ENCODE results near the gene ADGRB2. TPM values are rescaled to one million over a fixed set of nuclear protein-coding genes. Genes with fewer than 3 reads are reported as not detected.

The ADGRB2 gene
- total RNA-seq, 1 experiment from 2014 or later = 2.9 TPM

- peaks cover 4% of the 10 kb centered on the region for H3K36me3 Mint-ChIP-seq (ENCODE audit: insufficient read depth, unreplicated experiment)
- no peak for DNase-seq
- intact Hi-C loops (cut with micrococcal nuclease; ENCODE audit: unreplicated experiment) = no loop called here
- H3K4me1 Mint-ChIP-seq (ENCODE audit: low read depth, unreplicated experiment) = peaks cover 8% of the 10 kb centered on the region
- H3K27ac Mint-ChIP-seq (ENCODE audit: unreplicated experiment) = no peak overlapping the region
- peaks cover 74% of the 10 kb centered on the region for H3K27me3 Mint-ChIP-seq (ENCODE audit: unreplicated experiment)
- CTCF ChIA-PET = no interaction called here
- no TSS peak for BruUV-seq (replicated peaks)
- H3K4me3 Mint-ChIP-seq (ENCODE audit: low read depth, unreplicated experiment) = no peak overlapping the region
- TF ChIP-seq, protein P1, sequence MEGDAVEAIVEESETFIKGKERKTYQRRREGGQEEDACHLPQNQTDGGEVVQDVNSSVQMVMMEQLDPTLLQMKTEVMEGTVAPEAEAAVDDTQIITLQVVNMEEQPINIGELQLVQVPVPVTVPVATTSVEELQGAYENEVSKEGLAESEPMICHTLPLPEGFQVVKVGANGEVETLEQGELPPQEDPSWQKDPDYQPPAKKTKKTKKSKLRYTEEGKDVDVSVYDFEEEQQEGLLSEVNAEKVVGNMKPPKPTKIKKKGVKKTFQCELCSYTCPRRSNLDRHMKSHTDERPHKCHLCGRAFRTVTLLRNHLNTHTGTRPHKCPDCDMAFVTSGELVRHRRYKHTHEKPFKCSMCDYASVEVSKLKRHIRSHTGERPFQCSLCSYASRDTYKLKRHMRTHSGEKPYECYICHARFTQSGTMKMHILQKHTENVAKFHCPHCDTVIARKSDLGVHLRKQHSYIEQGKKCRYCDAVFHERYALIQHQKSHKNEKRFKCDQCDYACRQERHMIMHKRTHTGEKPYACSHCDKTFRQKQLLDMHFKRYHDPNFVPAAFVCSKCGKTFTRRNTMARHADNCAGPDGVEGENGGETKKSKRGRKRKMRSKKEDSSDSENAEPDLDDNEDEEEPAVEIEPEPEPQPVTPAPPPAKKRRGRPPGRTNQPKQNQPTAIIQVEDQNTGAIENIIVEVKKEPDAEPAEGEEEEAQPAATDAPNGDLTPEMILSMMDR (IDR thresholded peaks at IDR 0.05; ENCODE audit: unreplicated experiment) = no peak
- no peaks in the 10 kb centered on the region for H3K9me3 Mint-ChIP-seq (ENCODE audit: low read depth, unreplicated experiment)
These were observed 10.3 kb downstream of the ADGRB2 start for GRCh38 chr1:31753707-31754349.

- Mint-ChIP-seq H3K27me3 (ENCODE audit: unreplicated experiment) (peaks cover 77% of the 10 kb centered on the region), H3K36me3 (ENCODE audit: insufficient read depth, unreplicated experiment) (no peaks in the 10 kb centered on the region), H3K9me3 (ENCODE audit: low read depth, unreplicated experiment) (no peaks in the 10 kb centered on the region), H3K4me3 (ENCODE audit: low read depth, unreplicated experiment) (no peak overlapping the region), H3K4me1 (ENCODE audit: low read depth, unreplicated experiment) (peaks cover 8% of the 10 kb centered on the region), H3K27ac (ENCODE audit: unreplicated experiment) (no peak overlapping the region)
- no TSS peak for BruUV-seq (replicated peaks)
- intact Hi-C loops (cut with micrococcal nuclease; ENCODE audit: unreplicated experiment) = no loop called here
- TF ChIP-seq, protein P1 (IDR thresholded peaks at IDR 0.05; ENCODE audit: unreplicated experiment) = no peak
- CTCF ChIA-PET = interaction anchor here (0.6 kb wide), 1 partner anchor 50 kb away, joined by 3 read pairs; no protein-coding TSS in a partner anchor
- DNase-seq = no peak
These were observed 11.1 kb downstream of the ADGRB2 start for GRCh38 chr1:31752952-31753475.

GRCh38 chr1:31752258-31752657 is 11.9 kb downstream of the ADGRB2 start:
- peaks cover 84% of the 10 kb centered on the region for H3K27me3 Mint-ChIP-seq (ENCODE audit: unreplicated experiment)
- H3K36me3 Mint-ChIP-seq (ENCODE audit: insufficient read depth, unreplicated experiment) = no peaks in the 10 kb centered on the region
- CTCF ChIA-PET = interaction anchor here (0.6 kb wide), 1 partner anchor 49 kb away, joined by 3 read pairs; no protein-coding TSS in a partner anchor
- H3K9me3 Mint-ChIP-seq (ENCODE audit: low read depth, unreplicated experiment) = no peaks in the 10 kb centered on the region
- peaks cover 12% of the 10 kb centered on the region for H3K4me1 Mint-ChIP-seq (ENCODE audit: low read depth, unreplicated experiment)
- no peak overlapping the region for H3K4me3 Mint-ChIP-seq (ENCODE audit: low read depth, unreplicated experiment)
- H3K27ac Mint-ChIP-seq (ENCODE audit: unreplicated experiment) = no peak overlapping the region
- BruUV-seq (replicated peaks) = no TSS peak
- intact Hi-C loops (cut with micrococcal nuclease; ENCODE audit: unreplicated experiment) = no loop called here
- no peak for DNase-seq
- TF ChIP-seq, protein P1 (IDR thresholded peaks at IDR 0.05; ENCODE audit: unreplicated experiment) = no peak

- intact Hi-C loops (cut with micrococcal nuclease; ENCODE audit: unreplicated experiment) = no loop called here
- H3K4me1 Mint-ChIP-seq (ENCODE audit: low read depth, unreplicated experiment) = peaks cover 17% of the 10 kb centered on the region
These were observed 12.3 kb downstream of the ADGRB2 start for GRCh38 chr1:31751822-31752241.

More at GRCh38 chr1:31751822-31752241, 12.3 kb downstream of the ADGRB2 start:
- Mint-ChIP-seq H3K36me3 (ENCODE audit: insufficient read depth, unreplicated experiment) (no peaks in the 10 kb centered on the region), H3K27me3 (ENCODE audit: unreplicated experiment) (peaks cover 88% of the 10 kb centered on the region), H3K4me3 (ENCODE audit: low read depth, unreplicated experiment) (no peak overlapping the region), H3K9me3 (ENCODE audit: low read depth, unreplicated experiment) (no peaks in the 10 kb centered on the region), H3K27ac (ENCODE audit: unreplicated experiment) (no peak overlapping the region)
- CTCF ChIA-PET = interaction anchor here (1.5 kb wide), 1 partner anchor 8 kb away, joined by 7 read pairs; no protein-coding TSS in a partner anchor
- TF ChIP-seq, protein P1 (IDR thresholded peaks at IDR 0.05; ENCODE audit: unreplicated experiment) = no peak
- DNase-seq = no peak
- BruUV-seq (replicated peaks) = no TSS peak
